DND-41 (cell line): ENCODE measurements around the gene SPRED1.

Experiments
- CTCF ChIP-seq: IDR thresholded peaks from 2 replicates; pipeline ENCODE4 v1.5.1; 2012; ENCODE audit warnings: borderline replicate concordance, low read length, moderate library complexity, mild to moderate bottlenecking; ENCODE audit not compliant: poor library complexity, severe bottlenecking; ENCODE audit errors: extremely low read depth
- EZH2 ChIP-seq: IDR thresholded peaks from 3 replicates; pipeline ENCODE4 v1.6.1; 2012; ENCODE audit warnings: borderline replicate concordance, low read depth, mild to moderate bottlenecking, moderate library complexity, low read length, inconsistent platforms; ENCODE audit not compliant: severe bottlenecking

GRCh38 chr15:38243278-38244055 is 9.2 kb upstream of the SPRED1 start:
- TF ChIP-seq EZH2: no peak
- no peak for TF ChIP-seq CTCF
